BJ (cell line): ENCODE results near the gene RPL37A. TPM values are rescaled to one million over a fixed set of nuclear protein-coding genes. Genes with fewer than 3 reads are reported as not detected.

ENCODE experiments used
- CTCF ChIA-PET: fragments of 350-600 bp; formaldehyde crosslinking; extraction: SDS; loops from one replicate; lab custom pipeline; 2021; ENCODE audit warnings: antibody characterized with exemption, inconsistent platforms; lab: Yijun Ruan, JAX
- POLR2A ChIA-PET: fragments of 300-600 bp; sonication (Branson Sonifier 250); formaldehyde crosslinking; extraction: SDS; loops from one replicate; lab custom pipeline; 2021; ENCODE audit warnings: antibody characterized with exemption; lab: Charles Lee
- DNase-seq: peaks from one replicate; pipeline ENCODE4 v3.0.0-alpha.2; 2011; ENCODE audit warnings: low read depth
- H3K27me3 ChIP-seq: 2 replicates; pipeline ENCODE4 v1.6.0; 2011; ENCODE audit warnings: low read length; ENCODE audit not compliant: control insufficient read depth, insufficient read depth
- H3K36me3 ChIP-seq: 2 replicates; pipeline ENCODE4 v1.5.1; 2011; ENCODE audit warnings: low read length; ENCODE audit not compliant: control insufficient read depth, insufficient read depth
- H3K4me3 ChIP-seq: 2 replicates; pipeline ENCODE4 v1.5.1; 2011; ENCODE audit warnings: low read depth, mild to moderate bottlenecking, control low read depth, low read length
- CTCF ChIP-seq: IDR thresholded peaks from 2 replicates; pipeline ENCODE4 v1.5.1; 2011; ENCODE audit warnings: low read depth, mild to moderate bottlenecking, control low read depth, inconsistent platforms, low read length, moderate library complexity; ENCODE audit not compliant: insufficient read depth
- polyA plus RNA-seq: library from polyadenylated mRNA; depleted of rRNA; stranded (reverse); fragments of >200 nt; gene quantifications from 2 replicates; pipeline ENCODE4 v1.2.3, GENCODE V29; 2011

Gene RPL37A
- polyA plus RNA-seq, 1 experiment = 4,924 TPM

GRCh38 chr2:216478151-216478550, 20.5 kb upstream of the RPL37A start:
- POLR2A ChIA-PET = no interaction called here
- no peak for DNase-seq
- no peaks in the 10 kb centered on the region for H3K27me3 ChIP-seq
- no peak overlapping the region for H3K4me3 ChIP-seq
- peaks cover 12% of the 10 kb centered on the region for H3K36me3 ChIP-seq
- no peak for TF ChIP-seq CTCF
- CTCF ChIA-PET = interaction anchor here (0.6 to 1.3 kb wide), 5 partner anchors 8 to 358 kb away, joined by 3 to 4 read pairs (median 3); no protein-coding TSS in a partner anchor

GRCh38 chr2:216478791-216479190, 19.9 kb upstream of the RPL37A start:
- Histone ChIP-seq H3K27me3 (no peaks in the 10 kb centered on the region), H3K4me3 (no peak overlapping the region), H3K36me3 (peaks cover 12% of the 10 kb centered on the region)
- DNase-seq = no peak
- no peak for TF ChIP-seq CTCF
- ChIA-PET POLR2A (no interaction called here), CTCF (interaction anchor here (0.6 to 1.3 kb wide), 4 partner anchors 9 to 300 kb away, joined by 3 read pairs; no protein-coding TSS in a partner anchor)

- no peaks in the 10 kb centered on the region for H3K27me3 ChIP-seq
- POLR2A ChIA-PET = no interaction called here
- peaks cover 10% of the 10 kb centered on the region for H3K36me3 ChIP-seq
- no peak overlapping the region for H3K4me3 ChIP-seq
- no peak for TF ChIP-seq CTCF
- DNase-seq = no peak
- CTCF ChIA-PET = interaction anchor here (1.1 kb wide), 1 partner anchor 13 kb away, joined by 3 read pairs; no protein-coding TSS in a partner anchor
These were observed 18.4 kb upstream of the RPL37A start for GRCh38 chr2:216480221-216480620.

- DNase-seq = no peak
- H3K36me3 ChIP-seq = peaks cover 7% of the 10 kb centered on the region
- CTCF ChIA-PET = no interaction called here
- no peak for TF ChIP-seq CTCF
- H3K27me3 ChIP-seq = no peaks in the 10 kb centered on the region
- POLR2A ChIA-PET = interaction anchor here (0.6 kb wide), 1 partner anchor 24 kb away, joined by 21 read pairs; no protein-coding TSS in a partner anchor
- H3K4me3 ChIP-seq = no peak overlapping the region
These were observed 16.0 kb upstream of the RPL37A start for GRCh38 chr2:216482640-216483039.

- peaks cover 5% of the 10 kb centered on the region; the same call in 1 of the 2 replicates for H3K36me3 ChIP-seq
- no peaks in the 10 kb centered on the region for H3K27me3 ChIP-seq
- DNase-seq = no peak
- ChIA-PET CTCF (no interaction called here), POLR2A (no interaction called here)
- no peak for TF ChIP-seq CTCF
- no peak overlapping the region for H3K4me3 ChIP-seq
These were observed 13.4 kb upstream of the RPL37A start for GRCh38 chr2:216485237-216485636.
